DND-41 (cell line): ENCODE measurements around the gene LMX1B.

Source experiments
- ATAC-seq: fragments of 200-7000 bp; cut with Tn5 transposase; 3 replicates; pipeline ENCODE4 v1.9.1; 2021; ENCODE audit warnings: low read depth; ENCODE audit not compliant: insufficient read depth
- DNase-seq: peaks from one replicate; pipeline ENCODE4 v3.0.0-alpha.2; 2020
- H2AFZ ChIP-seq: 2 replicates; pipeline ENCODE4 v1.6.0; 2012; ENCODE audit warnings: low read depth, low read length
- H3K27ac ChIP-seq: 2 replicates; pipeline ENCODE4 v1.5.1; 2012; ENCODE audit warnings: low read length, inconsistent platforms
- H3K27me3 ChIP-seq: fragments of 200-600 bp; sonication (generic); 2 replicates; pipeline ENCODE4 v1.6.0; 2012; ENCODE audit warnings: low read length, mild to moderate bottlenecking, inconsistent platforms; ENCODE audit not compliant: insufficient read depth, poor library complexity
- H3K36me3 ChIP-seq: 2 replicates; pipeline ENCODE4 v1.5.1; 2012; ENCODE audit warnings: low read length, inconsistent platforms; ENCODE audit not compliant: insufficient read depth
- H3K4me1 ChIP-seq: 2 replicates; pipeline ENCODE4 v1.5.1; 2012; ENCODE audit warnings: mild to moderate bottlenecking, low read length; ENCODE audit not compliant: insufficient read depth
- H3K4me2 ChIP-seq: 2 replicates; pipeline ENCODE4 v1.6.0; 2012; ENCODE audit warnings: mild to moderate bottlenecking, moderate library complexity, low read length, inconsistent platforms; ENCODE audit not compliant: insufficient read depth
- H3K4me3 ChIP-seq, 2 experiments: fragments of 200-600 bp in 1 of 2; shearing (Covaris generic) in 1 of 2; 2 replicates each; pipeline ENCODE4 v1.5.1; 2012 to 2016; ENCODE audit warnings: inconsistent platforms in 2 of 2, low read length in 2 of 2, mild to moderate bottlenecking in 2 of 2, low read depth in 1 of 2, moderate library complexity in 1 of 2
- H3K79me2 ChIP-seq: 2 replicates; pipeline ENCODE4 v1.6.0; 2012; ENCODE audit warnings: low read length, inconsistent platforms; ENCODE audit not compliant: insufficient read depth
- H3K9ac ChIP-seq: 2 replicates; pipeline ENCODE4 v1.6.0; 2012; ENCODE audit warnings: low read depth, mild to moderate bottlenecking, inconsistent platforms, low read length, moderate library complexity
- H3K9me3 ChIP-seq: 2 replicates; pipeline ENCODE4 v1.5.1; 2012; ENCODE audit warnings: low read length, moderate library complexity, mild to moderate bottlenecking, inconsistent platforms; ENCODE audit not compliant: insufficient read depth, severe bottlenecking
- H4K20me1 ChIP-seq: 2 replicates; pipeline ENCODE4 v1.6.0; 2012; ENCODE audit warnings: low read length; ENCODE audit not compliant: insufficient read depth
- CTCF ChIP-seq: IDR thresholded peaks from 2 replicates; pipeline ENCODE4 v1.5.1; 2012; ENCODE audit warnings: borderline replicate concordance, low read length, moderate library complexity, mild to moderate bottlenecking; ENCODE audit not compliant: poor library complexity, severe bottlenecking; ENCODE audit errors: extremely low read depth
- EZH2 ChIP-seq: IDR thresholded peaks from 3 replicates; pipeline ENCODE4 v1.6.1; 2012; ENCODE audit warnings: borderline replicate concordance, low read depth, mild to moderate bottlenecking, moderate library complexity, low read length, inconsistent platforms; ENCODE audit not compliant: severe bottlenecking

The LMX1B gene

DNA sequence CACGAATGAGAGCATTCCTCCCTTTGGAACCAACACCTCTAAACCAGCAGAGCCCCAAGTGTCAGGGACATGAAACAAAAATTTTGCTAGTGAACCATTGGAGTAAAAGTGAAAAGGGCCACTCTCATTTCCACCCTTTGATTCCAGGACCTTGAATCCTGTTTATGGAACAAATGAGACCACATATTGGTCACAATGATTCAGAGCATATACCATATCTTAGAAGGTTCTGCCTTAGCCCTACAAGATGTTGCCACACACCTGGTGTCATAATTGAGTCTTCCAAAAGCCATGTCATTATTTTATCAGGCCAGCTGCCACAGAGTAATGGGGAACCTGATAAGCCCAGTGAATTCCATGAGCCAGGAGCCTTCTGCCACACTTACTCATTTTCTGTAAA lies 124.8 kb downstream of the LMX1B start:
- Histone ChIP-seq H3K4me2 (no peak overlapping the region), H3K27me3 (peaks cover 7% of the 10 kb centered on the region), H3K27ac (no peak overlapping the region), H3K36me3 (no peaks in the 10 kb centered on the region), H3K9me3 (no peaks in the 10 kb centered on the region), H4K20me1 (no peaks in the 10 kb centered on the region), H3K4me3 (no peak overlapping the region), H3K4me1 (no peaks in the 10 kb centered on the region), H3K9ac (no peak overlapping the region), H3K79me2 (no peaks in the 10 kb centered on the region), H2AFZ (no peak overlapping the region)
- DNase-seq (no peak), ATAC-seq (no peak)
- no peak for TF ChIP-seq CTCF
- TF ChIP-seq EZH2: no peak

DNA sequence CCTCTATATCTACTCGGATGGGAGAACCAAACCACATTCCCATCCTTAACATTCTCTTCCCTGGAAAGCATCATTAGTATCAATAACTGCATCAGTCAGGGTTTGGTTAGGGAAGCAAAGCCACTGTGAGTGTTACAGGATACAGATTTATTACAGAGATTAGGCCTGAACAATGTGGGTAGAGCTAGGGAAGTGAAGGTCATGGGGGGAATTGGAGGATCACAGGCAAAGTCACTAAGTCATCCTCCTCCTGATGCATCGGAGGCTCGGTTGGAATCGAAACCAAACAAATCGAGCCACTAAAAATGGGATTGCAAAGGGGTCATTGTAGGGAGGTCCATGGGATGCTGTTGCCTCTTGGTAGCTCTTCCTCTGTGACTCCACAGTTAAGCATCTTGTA lies 129.3 kb downstream of the LMX1B start:
- Histone ChIP-seq H3K27me3 (peaks cover 7% of the 10 kb centered on the region), H3K9ac (no peak overlapping the region), H3K27ac (no peak overlapping the region), H2AFZ (no peak overlapping the region), H3K9me3 (no peaks in the 10 kb centered on the region), H3K4me1 (no peaks in the 10 kb centered on the region), H3K36me3 (no peaks in the 10 kb centered on the region), H3K4me2 (no peak overlapping the region), H4K20me1 (no peaks in the 10 kb centered on the region), H3K79me2 (no peaks in the 10 kb centered on the region), H3K4me3 (no peak overlapping the region)
- TF ChIP-seq EZH2: no peak
- no peak for TF ChIP-seq CTCF
- ATAC-seq: no peak
- DNase-seq: no peak

- DNase-seq (no peak), ATAC-seq (no peak)
- Histone ChIP-seq H3K4me1 (no peaks in the 10 kb centered on the region), H2AFZ (no peak overlapping the region), H3K9me3 (no peaks in the 10 kb centered on the region), H3K9ac (no peak overlapping the region), H3K36me3 (no peaks in the 10 kb centered on the region), H3K4me2 (no peak overlapping the region), H3K79me2 (no peaks in the 10 kb centered on the region), H4K20me1 (no peaks in the 10 kb centered on the region), H3K27me3 (no peaks in the 10 kb centered on the region), H3K4me3 (no peak overlapping the region), H3K27ac (no peak overlapping the region)
- TF ChIP-seq EZH2: no peak
- TF ChIP-seq CTCF: no peak
These were observed 132.1 kb downstream of the LMX1B start for GRCh38 chr9:126745574-126746411.
